ENCODE results near the gene SIPA1. TPM values are rescaled to one million over a fixed set of nuclear protein-coding genes. Genes with fewer than 3 reads are reported as not detected.

SIPA1 gene
- total RNA-seq, 1 experiment from 2014 or later: 86.9 TPM

GRCh38 chr11:65651339-65651588 is 13.4 kb downstream of the SIPA1 start:
- no peaks in the 10 kb centered on the region for H3K27me3 ChIP-seq (ENCODE audit: control insufficient read depth, insufficient read depth, low read length)
- TF ChIP-seq CTCF (IDR thresholded peaks at IDR 0.05): no peak
- no peak for TF ChIP-seq SIN3A (IDR thresholded peaks at IDR 0.05; ENCODE audit: borderline replicate concordance, insufficient read depth, low read depth, low read length)
- no peak for TF ChIP-seq TCF7L2 (IDR thresholded peaks at IDR 0.05; ENCODE audit: low read depth, low read length)
- no peak for TF ChIP-seq REST (IDR thresholded peaks at IDR 0.05; ENCODE audit: insufficient read depth in 1 of 2, low read depth in 2 of 2, low read length in 1 of 2)
- TF ChIP-seq POLR2AphosphoS5 (IDR thresholded peaks at IDR 0.05; ENCODE audit: low read depth, low read length): no peak
- H3K4me3 ChIP-seq (ENCODE audit: low read depth in 2 of 2, low read length in 2 of 2): no peak overlapping the region
- no TSS peak for BruUV-seq (replicated peaks)
- POLR2A ChIA-PET: interaction anchor here (0.6 to 1.0 kb wide), 2 partner anchors 15 to 19 kb away, joined by 3 read pairs; no protein-coding TSS in a partner anchor
- intact Hi-C loops (cut with micrococcal nuclease; ENCODE audit: unreplicated experiment): no loop called here
- H3K27ac ChIP-seq (ENCODE audit: low read length): peak overlapping the region; percentile 95; the same call in 1 of the 2 replicates
- ATAC-seq (no peak), DNase-seq (ENCODE audit: low read depth, low spot score) (no peak)
- no peaks in the 10 kb centered on the region for H3K9me3 ChIP-seq (ENCODE audit: control insufficient read depth, insufficient read depth, low read depth, low read length)
- in situ Hi-C loops (cut with HindIII; ENCODE audit: low pct_unique_long_range_greater_than_20kb, low sequenced_read_pairs): no loop called here
- H3K36me3 ChIP-seq (ENCODE audit: control insufficient read depth, insufficient read depth, low read length): no peaks in the 10 kb centered on the region
- peaks cover 21% of the 10 kb centered on the region for H3K4me1 ChIP-seq (ENCODE audit: control insufficient read depth, insufficient read depth, low read length)
- CTCF ChIA-PET: no interaction called here

- no peaks in the 10 kb centered on the region for H3K36me3 ChIP-seq (ENCODE audit: control insufficient read depth, insufficient read depth, low read length)
- no peaks in the 10 kb centered on the region for H3K9me3 ChIP-seq (ENCODE audit: control insufficient read depth, insufficient read depth, low read depth, low read length)
- POLR2A ChIA-PET: interaction anchor here (0.6 to 1.0 kb wide), 3 partner anchors 15 to 879 kb away, joined by 3 to 4 read pairs (median 3); no protein-coding TSS in a partner anchor
- intact Hi-C loops (cut with micrococcal nuclease; ENCODE audit: unreplicated experiment): no loop called here
- ATAC-seq (peak; percentile 13), DNase-seq (ENCODE audit: low read depth, low spot score) (no peak)
- no peaks in the 10 kb centered on the region for H3K27me3 ChIP-seq (ENCODE audit: control insufficient read depth, insufficient read depth, low read length)
- peak overlapping the region; percentile 95 for H3K27ac ChIP-seq (ENCODE audit: low read length)
- CTCF ChIA-PET: interaction anchor here (0.5 kb wide), 1 partner anchor 78 kb away, joined by 6 read pairs; no protein-coding TSS in a partner anchor
- in situ Hi-C loops (cut with HindIII; ENCODE audit: low pct_unique_long_range_greater_than_20kb, low sequenced_read_pairs): no loop called here
- BruUV-seq (replicated peaks): no TSS peak
- TF ChIP-seq SIN3A (IDR thresholded peaks at IDR 0.05; ENCODE audit: borderline replicate concordance, insufficient read depth, low read depth, low read length) (0 out of 2 replicates have a peak, but pooled peaks have one; percentile 23), REST (IDR thresholded peaks at IDR 0.05; ENCODE audit: insufficient read depth in 1 of 2, low read depth in 2 of 2, low read length in 1 of 2) (no peak)
- H3K4me1 ChIP-seq (ENCODE audit: control insufficient read depth, insufficient read depth, low read length): peaks cover 21% of the 10 kb centered on the region
- H3K4me3 ChIP-seq (ENCODE audit: low read depth in 2 of 2, low read length in 2 of 2): peak overlapping the region; percentile 48 to 60
Observed at GRCh38 chr11:65651589-65652510, 13.9 kb downstream of the SIPA1 start.

All from Panc1 (cell line).